GM18861 (cell line): ENCODE data around the gene ABCA1.

Experiments
- ATAC-seq: cut with Tn5 transposase; IDR thresholded peaks from one replicate; pipeline ENCODE4 v1.9.1; 2021; ENCODE audit not compliant: unreplicated experiment

The ABCA1 gene

GRCh38 chr9:104850786-104851545 is 77.0 kb downstream of the ABCA1 start:
- ATAC-seq: no peak

- no peak for ATAC-seq
Observed at GRCh38 chr9:104849023-104849422, 78.9 kb downstream of the ABCA1 start.

GRCh38 chr9:104844710-104845109 is 83.2 kb downstream of the ABCA1 start:
- no peak for ATAC-seq

- ATAC-seq: no peak
Observed at GRCh38 chr9:104843644-104844240, 84.2 kb downstream of the ABCA1 start.

- ATAC-seq: no peak
Observed at GRCh38 chr9:104842698-104843097, 85.3 kb downstream of the ABCA1 start.

- no peak for ATAC-seq
Observed at GRCh38 chr9:104841601-104842141, 86.3 kb downstream of the ABCA1 start.

- no peak for ATAC-seq
Observed at GRCh38 chr9:104838958-104839357, 89.0 kb downstream of the ABCA1 start.

- no peak for ATAC-seq
Observed at GRCh38 chr9:104836767-104837166, 91.2 kb downstream of the ABCA1 start.

GRCh38 chr9:104836235-104836634 is 91.7 kb downstream of the ABCA1 start:
- peak; percentile 57 for ATAC-seq

- ATAC-seq: no peak
Observed at GRCh38 chr9:104835161-104835560, 92.8 kb downstream of the ABCA1 start.

GRCh38 chr9:104833696-104834095 is 94.3 kb downstream of the ABCA1 start:
- ATAC-seq: no peak

- no peak for ATAC-seq
Observed at GRCh38 chr9:104831681-104832080, 96.3 kb downstream of the ABCA1 start.

GRCh38 chr9:104826911-104827310 is 101.0 kb downstream of the ABCA1 start:
- ATAC-seq: no peak

GRCh38 chr9:104826079-104826775 is 101.7 kb downstream of the ABCA1 start:
- no peak for ATAC-seq

GRCh38 chr9:104820336-104820735 is 107.6 kb downstream of the ABCA1 start:
- no peak for ATAC-seq

- ATAC-seq: no peak
Observed at GRCh38 chr9:104819033-104819432, 108.9 kb downstream of the ABCA1 start.

GRCh38 chr9:104817437-104817836 is 110.5 kb downstream of the ABCA1 start:
- no peak for ATAC-seq

GRCh38 chr9:104815851-104816565 is 111.9 kb downstream of the ABCA1 start:
- ATAC-seq: no peak

- ATAC-seq: no peak
Observed at GRCh38 chr9:104810421-104811339, 117.3 kb downstream of the ABCA1 start.

GRCh38 chr9:104808035-104808614 is 119.8 kb downstream of the ABCA1 start:
- ATAC-seq: no peak
